Psoas muscle (tissue), 8 donors: ENCODE data around the gene PRUNE2. TPM values are rescaled to one million over a fixed set of nuclear protein-coding genes. Genes with fewer than 3 reads are reported as not detected.
"Not testable (repeated sequence)": the region's sequence is repeated elsewhere in the genome, so short reads cannot be mapped to it uniquely, and the experiment has no call there.

Source experiments
- ATAC-seq, 4 donors: fragments of 200-7000 bp; cut with Tn5 transposase; one replicate each; pipeline ENCODE4 v1.9.1; 2020; ENCODE audit warnings: moderate library complexity in 3 of 4, mild to moderate bottlenecking in 2 of 4
- DNase-seq, 2 donors: peaks; one replicate each; pipeline ENCODE4 v3.0.0-alpha.2; 2020
- H3K27ac ChIP-seq: fragments of 200-600 bp; one replicate; pipeline ENCODE4 v1.8.0; 2022
- H3K27me3 ChIP-seq, 3 donors: fragments of 200-600 bp in 1 of 3; one replicate each; pipeline versions ENCODE4 v1.6.1 to v1.8.0; 2013 to 2022; ENCODE audit warnings: low read length in 2 of 3, mild to moderate bottlenecking in 2 of 3, moderate library complexity in 1 of 3; ENCODE audit not compliant: insufficient read depth in 3 of 3
- H3K36me3 ChIP-seq, 2 donors: fragments of 200-600 bp in 1 of 2; one replicate each; pipeline versions ENCODE4 v1.6.1 to v1.8.0; 2013 to 2022; ENCODE audit warnings: low read depth in 1 of 2, mild to moderate bottlenecking in 1 of 2, moderate library complexity in 1 of 2; ENCODE audit not compliant: insufficient read depth in 1 of 2
- H3K4me1 ChIP-seq: fragments of 200-600 bp; one replicate; pipeline ENCODE4 v1.8.0; 2022
- H3K4me3 ChIP-seq: fragments of 200-600 bp; one replicate; pipeline ENCODE4 v1.8.0; 2022; ENCODE audit warnings: mild to moderate bottlenecking
- H3K9me3 ChIP-seq: fragments of 200-600 bp; one replicate; pipeline ENCODE4 v1.8.0; 2022
- CTCF ChIP-seq: fragments of 200-600 bp; IDR thresholded peaks from one replicate; pipeline ENCODE4 v1.8.0; 2022; ENCODE audit warnings: antibody characterized with exemption
- WGBS, 3 donors: extraction: QIAGEN DNeasy Blood & Tissue Kit; methylation state at CpG; one replicate each; pipeline versions ENCODE4 v1.1.6 to v1.1.7; 2013; 5-methylcytosine and 5-hydroxymethylcytosine counted together
- intact Hi-C, 2 donors: fragments of 100-400 bp; cut with DNase I; formaldehyde crosslinking; loops; one replicate each; pipeline versions ENCODE4 v1.11.0 to v1.14.2; 2022
- polyA plus RNA-seq, 3 donors: library from polyadenylated mRNA; stranded (reverse); fragments of 200-250 nt; gene quantifications; one replicate each; pipeline ENCODE4 v1.2.3, GENCODE V29; 2013
- total RNA-seq, 4 donors: library from RNA; stranded (reverse); fragmentation: NEBNext Ultra II Directional in 2 of 4; extraction: Animal tissue kit (Norgen Biotek cat#: 25700) in 2 of 4; gene quantifications; one replicate each; pipeline versions ENCODE4 v1.2.1 to v1.2.4, GENCODE V29; 2021 to 2023
- donor health status: healthy with polysubstance abuse.
- donor health status: DM: no; HTN: no; CAD: no; lungs with moderate emphysema.
- donor health status: Bipolar disorder and iron deficiency.
- donor health status: healthy.
- donor health status: DM: yes; HTN: yes; CAD: no.
- donor health status: DM: no; HTN: no; CAD: no.
- donor health status: DM: no; HTN: no; CAD: no.
- donor health status: DM: yes; HTN: yes; CAD: no.

The PRUNE2 gene
- total and polyA plus RNA-seq, 7 donors, result 1.2 to 79.9 (median 3.6) TPM

- no peaks in the 10 kb centered on the region for H3K27me3 ChIP-seq
- H3K27ac ChIP-seq, result no peak overlapping the region
- H3K4me1 ChIP-seq, result no peaks in the 10 kb centered on the region
- DNase-seq (no peak), ATAC-seq (peak in 2 of 4 donors; percentile 48 to 66)
- 54 to 61% (median 59%) methylated on average over 7 of the region's 7 CpGs for WGBS, 3 donors
- TF ChIP-seq CTCF, result no peak
- intact Hi-C loops, result no loop called here
- H3K36me3 ChIP-seq, result no peaks in the 10 kb centered on the region
- H3K4me3 ChIP-seq, result no peak overlapping the region
- H3K9me3 ChIP-seq, result no peaks in the 10 kb centered on the region
Observed at GRCh38 chr9:76866689-76867088, 39.2 kb downstream of the PRUNE2 start.

GRCh38 chr9:76863832-76864231, 42.1 kb downstream of the PRUNE2 start:
- DNase-seq (no peak), ATAC-seq (no peak)
- 69 to 71% (median 70%) methylated on average over 3 of the region's 3 CpGs for WGBS, 3 donors
- Histone ChIP-seq H3K9me3 (no peaks in the 10 kb centered on the region), H3K4me1 (no peaks in the 10 kb centered on the region), H3K27me3 (no peaks in the 10 kb centered on the region), H3K4me3 (no peak overlapping the region), H3K36me3 (no peaks in the 10 kb centered on the region), H3K27ac (no peak overlapping the region)
- TF ChIP-seq CTCF, result no peak
- intact Hi-C loops, result no loop called here

- DNase-seq (no peak), ATAC-seq (no peak)
- H3K36me3 ChIP-seq, result no peaks in the 10 kb centered on the region
- no peaks in the 10 kb centered on the region for H3K9me3 ChIP-seq
- TF ChIP-seq CTCF, result no peak
- no peak overlapping the region for H3K27ac ChIP-seq
- H3K27me3 ChIP-seq, result no peaks in the 10 kb centered on the region
- 79 to 83% (median 83%) methylated on average over 4 of the region's 4 CpGs for WGBS, 3 donors
- H3K4me1 ChIP-seq, result no peaks in the 10 kb centered on the region
- intact Hi-C loops, result no loop called here
- H3K4me3 ChIP-seq, result no peak overlapping the region
Observed at GRCh38 chr9:76859860-76860259, 46.1 kb downstream of the PRUNE2 start.

GRCh38 chr9:76858248-76858647, 47.7 kb downstream of the PRUNE2 start:
- DNase-seq, ATAC-seq, H3K9me3 ChIP-seq, H3K36me3 ChIP-seq, H3K27ac ChIP-seq, H3K27me3 ChIP-seq, H3K4me3 ChIP-seq, intact Hi-C loops, H3K4me1 ChIP-seq: not testable (repeated sequence)
- 84 to 86% (median 85%) methylated on average over 2 of the region's 2 CpGs for WGBS, 3 donors

DNA sequence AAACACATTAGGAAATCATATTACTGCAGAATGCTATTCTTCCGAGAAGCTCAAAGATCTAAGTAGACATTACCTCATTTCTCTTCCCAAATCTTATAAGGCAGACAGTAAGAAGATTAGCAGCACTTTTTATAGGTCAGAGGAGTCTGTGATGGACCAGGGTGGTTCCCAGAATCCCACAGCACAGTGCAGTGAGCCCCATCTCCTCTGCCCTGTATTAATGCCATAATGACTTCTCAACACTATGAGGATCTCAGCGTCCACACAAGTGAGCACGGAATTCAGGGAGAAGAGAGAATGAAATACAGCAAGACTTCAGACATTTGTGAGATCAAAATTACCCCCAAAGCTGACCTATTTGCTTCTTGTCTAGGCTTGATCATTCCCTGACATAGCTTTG, 49.9 kb downstream of the PRUNE2 start:
- H3K4me3 ChIP-seq, result no peak overlapping the region
- H3K4me1 ChIP-seq, result no peaks in the 10 kb centered on the region
- H3K36me3 ChIP-seq, result no peaks in the 10 kb centered on the region
- H3K27ac ChIP-seq, result no peak overlapping the region
- 91 to 94% (median 92%) methylated on average over 3 of the region's 3 CpGs for WGBS, 3 donors
- H3K9me3 ChIP-seq, result no peaks in the 10 kb centered on the region
- DNase-seq (no peak), ATAC-seq (no peak)
- H3K27me3 ChIP-seq, result peaks cover 0 to 3% (median 0%) of the 10 kb centered on the region in 3 donors
- no peak for TF ChIP-seq CTCF
- intact Hi-C loops, result no loop called here
